Midbrain (tissue), 1 donor: ENCODE results near the gene FMN2.
"Not testable (repeated sequence)": the region's sequence is repeated elsewhere in the genome, so short reads cannot be mapped to it uniquely, and the experiment has no call there.

Source experiments
- DNase-seq: peaks from one replicate; lab custom pipeline; 2025; lab: John Stamatoyannopoulos, UW

The FMN2 gene

GRCh38 chr1:240363914-240364313, 272.2 kb downstream of the FMN2 start:
- no peak for DNase-seq

- no peak for DNase-seq
Observed at GRCh38 chr1:240366636-240367035, 275.0 kb downstream of the FMN2 start.

- DNase-seq, result no peak
Observed at GRCh38 chr1:240385551-240385950, 293.9 kb downstream of the FMN2 start.

GRCh38 chr1:240385985-240386978, 294.6 kb downstream of the FMN2 start:
- no peak for DNase-seq

- DNase-seq, result no peak
Observed at GRCh38 chr1:240387051-240387450, 295.4 kb downstream of the FMN2 start.

GRCh38 chr1:240391660-240392260, 300.1 kb downstream of the FMN2 start:
- DNase-seq, result no peak

- DNase-seq, result no peak
Observed at GRCh38 chr1:240394353-240394752, 302.7 kb downstream of the FMN2 start.

GRCh38 chr1:240395336-240395735, 303.7 kb downstream of the FMN2 start:
- DNase-seq, result no peak

GRCh38 chr1:240399381-240399780, 307.7 kb downstream of the FMN2 start:
- DNase-seq, result no peak

- DNase-seq, result no peak
Observed at GRCh38 chr1:240401731-240402130, 310.0 kb downstream of the FMN2 start.

GRCh38 chr1:240402326-240402725, 310.6 kb downstream of the FMN2 start:
- no peak for DNase-seq

GRCh38 chr1:240404286-240404685, 312.6 kb downstream of the FMN2 start:
- DNase-seq, result no peak

- DNase-seq, result no peak
Observed at GRCh38 chr1:240405751-240406150, 314.1 kb downstream of the FMN2 start.

GRCh38 chr1:240407407-240407806, 315.7 kb downstream of the FMN2 start:
- DNase-seq, result no peak

- DNase-seq, result no peak
Observed at GRCh38 chr1:240409615-240410014, 317.9 kb downstream of the FMN2 start.

- DNase-seq, result no peak
Observed at GRCh38 chr1:240413732-240414131, 322.0 kb downstream of the FMN2 start.

GRCh38 chr1:240414237-240414636, 322.6 kb downstream of the FMN2 start:
- DNase-seq, result no peak

- DNase-seq, result not testable (repeated sequence)
Observed at GRCh38 chr1:240415011-240415410, 323.3 kb downstream of the FMN2 start.

GRCh38 chr1:240415532-240415931, 323.8 kb downstream of the FMN2 start:
- no peak for DNase-seq

GRCh38 chr1:240417317-240417716, 325.6 kb downstream of the FMN2 start:
- DNase-seq, result no peak

GRCh38 chr1:240420766-240421165, 329.1 kb downstream of the FMN2 start:
- no peak for DNase-seq

GRCh38 chr1:240423246-240423924, 331.7 kb downstream of the FMN2 start:
- no peak for DNase-seq
